ENCODE results near the gene PDE11A. TPM values are rescaled to one million over a fixed set of nuclear protein-coding genes. Genes with fewer than 3 reads are reported as not detected.

PDE11A gene
- total RNA-seq, 1 donor from 2014 or later: 2.2 TPM

- no peak for DNase-seq
- intact Hi-C loops (cut with DNase I): no loop called here
- no peak for ATAC-seq (ENCODE audit: poor library complexity)
Observed at GRCh38 chr2:177708660-177709444, 363.7 kb downstream of the PDE11A start.

GRCh38 chr2:177708106-177708505 is 364.5 kb downstream of the PDE11A start:
- no peak for ATAC-seq (ENCODE audit: poor library complexity)
- DNase-seq: no peak
- intact Hi-C loops (cut with DNase I): no loop called here

GRCh38 chr2:177705511-177706173 is 366.9 kb downstream of the PDE11A start:
- DNase-seq: no peak
- intact Hi-C loops (cut with DNase I): no loop called here

GRCh38 chr2:177703159-177703558 is 369.4 kb downstream of the PDE11A start:
- no peak for DNase-seq
- ATAC-seq (ENCODE audit: poor library complexity): no peak
- intact Hi-C loops (cut with DNase I): no loop called here

More at GRCh38 chr2:177705511-177706173, 366.9 kb downstream of the PDE11A start:
- ATAC-seq (ENCODE audit: poor library complexity): no peak

- ATAC-seq (ENCODE audit: poor library complexity): no peak
- intact Hi-C loops (cut with DNase I): no loop called here
- DNase-seq: no peak
Observed at GRCh38 chr2:177698281-177698680, 374.3 kb downstream of the PDE11A start.

- intact Hi-C loops (cut with DNase I): no loop called here
- DNase-seq (no peak), ATAC-seq (ENCODE audit: poor library complexity) (no peak)
Observed at GRCh38 chr2:177694348-177694747, 378.2 kb downstream of the PDE11A start.

GRCh38 chr2:177693658-177694339 is 378.8 kb downstream of the PDE11A start:
- DNase-seq (no peak), ATAC-seq (ENCODE audit: poor library complexity) (no peak)
- intact Hi-C loops (cut with DNase I): no loop called here

GRCh38 chr2:177692783-177693269 is 379.8 kb downstream of the PDE11A start:
- DNase-seq (no peak), ATAC-seq (ENCODE audit: poor library complexity) (no peak)
- intact Hi-C loops (cut with DNase I): no loop called here

- ATAC-seq (ENCODE audit: poor library complexity) (no peak), DNase-seq (no peak)
- intact Hi-C loops (cut with DNase I): no loop called here
Observed at GRCh38 chr2:177692042-177692782, 380.4 kb downstream of the PDE11A start.

GRCh38 chr2:177691177-177691576 is 381.4 kb downstream of the PDE11A start:
- intact Hi-C loops (cut with DNase I): no loop called here
- ATAC-seq (ENCODE audit: poor library complexity): no peak
- no peak for DNase-seq

GRCh38 chr2:177689623-177690022 is 383.0 kb downstream of the PDE11A start:
- no peak for ATAC-seq (ENCODE audit: poor library complexity)
- DNase-seq: no peak
- intact Hi-C loops (cut with DNase I): no loop called here

- intact Hi-C loops (cut with DNase I): no loop called here
- DNase-seq (no peak), ATAC-seq (ENCODE audit: poor library complexity) (no peak)
Observed at GRCh38 chr2:177688844-177689243, 383.7 kb downstream of the PDE11A start.

GRCh38 chr2:177683661-177684069 is 388.9 kb downstream of the PDE11A start:
- ATAC-seq (ENCODE audit: poor library complexity) (no peak), DNase-seq (no peak)
- intact Hi-C loops (cut with DNase I): no loop called here

GRCh38 chr2:177682836-177683660 is 389.5 kb downstream of the PDE11A start:
- DNase-seq: no peak
- ATAC-seq (ENCODE audit: poor library complexity): no peak
- intact Hi-C loops (cut with DNase I): no loop called here

- ATAC-seq (ENCODE audit: poor library complexity) (no peak), DNase-seq (no peak)
- intact Hi-C loops (cut with DNase I): no loop called here
Observed at GRCh38 chr2:177682006-177682405, 390.6 kb downstream of the PDE11A start.

GRCh38 chr2:177680866-177681712 is 391.5 kb downstream of the PDE11A start:
- DNase-seq: no peak
- no peak for ATAC-seq (ENCODE audit: poor library complexity)
- intact Hi-C loops (cut with DNase I): no loop called here
